Measurements from ENCODE around the gene FUT8.

GRCh38 chr14:65560340-65561027, 148.0 kb downstream of the FUT8 start:
- TF ChIP-seq CTCF (IDR thresholded peaks at IDR 0.05) = no peak
- TF ChIP-seq POLR2A (IDR thresholded peaks at IDR 0.05) = no peak
